Stimulated activated CD8-positive, alpha-beta memory T cell treated with anti-CD3 and anti-CD28 coated beads, Interleukin-7, amount 100 ng/mL, for 24 hours (primary cell): Measurements from ENCODE around the gene MVB12B.

Experiments
- DNase-seq: peaks from one replicate; pipeline ENCODE4 v3.0.0-alpha.2; 2020; ENCODE audit warnings: low read depth

MVB12B gene

GRCh38 chr9:126431077-126431742 is 104.6 kb downstream of the MVB12B start:
- no peak for DNase-seq

- DNase-seq, result no peak
Observed at GRCh38 chr9:126432659-126433058, 106.0 kb downstream of the MVB12B start.

- no peak for DNase-seq
Observed at GRCh38 chr9:126435105-126435504, 108.5 kb downstream of the MVB12B start.

- DNase-seq, result no peak
Observed at GRCh38 chr9:126435626-126436025, 109.0 kb downstream of the MVB12B start.

GRCh38 chr9:126436545-126437267 is 110.1 kb downstream of the MVB12B start:
- no peak for DNase-seq

- DNase-seq, result no peak
Observed at GRCh38 chr9:126437268-126437666, 110.6 kb downstream of the MVB12B start.

GRCh38 chr9:126437701-126438100 is 111.1 kb downstream of the MVB12B start:
- DNase-seq, result no peak

GRCh38 chr9:126438741-126439401 is 112.2 kb downstream of the MVB12B start:
- no peak for DNase-seq

- DNase-seq, result no peak
Observed at GRCh38 chr9:126439402-126439765, 112.8 kb downstream of the MVB12B start.

GRCh38 chr9:126439883-126440653 is 113.4 kb downstream of the MVB12B start:
- no peak for DNase-seq

GRCh38 chr9:126440940-126441339 is 114.3 kb downstream of the MVB12B start:
- DNase-seq, result no peak

GRCh38 chr9:126442636-126443035 is 116.0 kb downstream of the MVB12B start:
- no peak for DNase-seq

GRCh38 chr9:126443144-126443543 is 116.5 kb downstream of the MVB12B start:
- no peak for DNase-seq

- no peak for DNase-seq
Observed at GRCh38 chr9:126448136-126448535, 121.5 kb downstream of the MVB12B start.

- no peak for DNase-seq
Observed at GRCh38 chr9:126448865-126449577, 122.4 kb downstream of the MVB12B start.

GRCh38 chr9:126449725-126450667 is 123.4 kb downstream of the MVB12B start:
- DNase-seq, result no peak

GRCh38 chr9:126450668-126451205 is 124.1 kb downstream of the MVB12B start:
- DNase-seq, result no peak

- no peak for DNase-seq
Observed at GRCh38 chr9:126451316-126451885, 124.8 kb downstream of the MVB12B start.

GRCh38 chr9:126452106-126452505 is 125.5 kb downstream of the MVB12B start:
- DNase-seq, result no peak
